GM12801 (cell line): Measurements from ENCODE around the gene FBRSL1.

ENCODE experiments used
- TF ChIP-seq, protein P1 (sequence below): IDR thresholded peaks from one replicate; pipeline ENCODE4 v1.5.1; 2011; ENCODE audit warnings: control low read depth; ENCODE audit not compliant: insufficient read length; ENCODE audit errors: extremely low read depth

FBRSL1 gene

DNA sequence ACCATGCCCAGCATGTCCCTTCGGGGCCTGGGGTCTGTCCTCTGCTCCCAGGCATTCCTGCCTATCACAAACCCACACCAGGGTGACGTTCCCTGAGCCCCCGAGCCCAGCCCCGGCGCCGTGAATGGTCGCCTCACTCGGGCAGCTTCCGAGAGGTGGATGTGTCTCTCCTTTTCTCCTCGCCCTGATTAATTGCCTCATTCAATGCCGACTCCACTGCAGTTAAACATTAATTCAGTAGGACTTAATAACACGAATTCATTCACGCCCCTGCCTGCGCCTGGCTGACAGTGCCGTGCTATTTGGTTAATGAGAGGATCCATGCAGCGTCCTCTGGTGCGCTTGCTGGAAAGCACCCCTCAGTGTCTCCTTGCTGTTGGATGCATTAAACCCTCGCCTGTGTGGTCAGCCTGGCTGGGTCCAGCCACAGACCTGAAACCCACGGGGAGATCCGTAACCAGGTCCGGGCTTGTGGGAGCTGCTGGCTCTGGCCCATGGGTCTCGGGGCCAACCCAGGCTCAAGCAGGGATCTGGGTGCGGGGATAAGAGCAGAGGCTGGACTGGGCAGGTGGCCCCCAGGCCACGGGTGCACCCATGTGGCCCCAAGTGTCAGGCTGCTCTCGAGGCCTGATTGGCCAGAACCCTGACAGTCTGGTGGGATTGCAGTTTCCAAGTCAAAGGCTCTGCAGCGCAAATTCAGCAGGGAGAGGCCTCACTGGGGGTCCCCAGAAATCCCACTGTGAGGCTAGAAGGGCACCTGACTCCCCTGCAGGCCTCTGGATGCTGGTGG, 55.4 kb downstream of the FBRSL1 start:
- TF ChIP-seq, protein P1, sequence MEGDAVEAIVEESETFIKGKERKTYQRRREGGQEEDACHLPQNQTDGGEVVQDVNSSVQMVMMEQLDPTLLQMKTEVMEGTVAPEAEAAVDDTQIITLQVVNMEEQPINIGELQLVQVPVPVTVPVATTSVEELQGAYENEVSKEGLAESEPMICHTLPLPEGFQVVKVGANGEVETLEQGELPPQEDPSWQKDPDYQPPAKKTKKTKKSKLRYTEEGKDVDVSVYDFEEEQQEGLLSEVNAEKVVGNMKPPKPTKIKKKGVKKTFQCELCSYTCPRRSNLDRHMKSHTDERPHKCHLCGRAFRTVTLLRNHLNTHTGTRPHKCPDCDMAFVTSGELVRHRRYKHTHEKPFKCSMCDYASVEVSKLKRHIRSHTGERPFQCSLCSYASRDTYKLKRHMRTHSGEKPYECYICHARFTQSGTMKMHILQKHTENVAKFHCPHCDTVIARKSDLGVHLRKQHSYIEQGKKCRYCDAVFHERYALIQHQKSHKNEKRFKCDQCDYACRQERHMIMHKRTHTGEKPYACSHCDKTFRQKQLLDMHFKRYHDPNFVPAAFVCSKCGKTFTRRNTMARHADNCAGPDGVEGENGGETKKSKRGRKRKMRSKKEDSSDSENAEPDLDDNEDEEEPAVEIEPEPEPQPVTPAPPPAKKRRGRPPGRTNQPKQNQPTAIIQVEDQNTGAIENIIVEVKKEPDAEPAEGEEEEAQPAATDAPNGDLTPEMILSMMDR, result no peak

GRCh38 chr12:132545955-132546354, 56.0 kb downstream of the FBRSL1 start:
- TF ChIP-seq, protein P1, result no peak

DNA sequence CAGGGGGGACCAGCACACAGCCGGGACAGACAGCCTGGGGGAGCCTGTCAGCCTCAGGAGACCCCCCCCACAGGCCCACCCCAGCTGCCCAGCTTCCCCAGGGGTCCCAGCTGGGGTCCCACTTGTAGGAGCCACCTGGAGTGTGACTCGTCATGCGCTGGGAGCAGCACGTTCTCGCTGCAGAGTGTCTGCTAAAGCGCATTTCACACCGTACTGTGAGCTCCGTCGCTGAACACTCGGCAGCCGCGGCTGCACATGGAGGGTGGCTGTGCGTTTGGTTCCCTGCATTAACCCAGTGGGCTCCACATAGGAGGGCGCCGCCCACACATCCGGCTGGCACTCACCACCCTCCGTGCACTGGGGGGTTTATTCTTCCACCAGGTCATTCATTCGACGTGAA, 56.7 kb downstream of the FBRSL1 start:
- TF ChIP-seq, protein P1, result no peak

DNA sequence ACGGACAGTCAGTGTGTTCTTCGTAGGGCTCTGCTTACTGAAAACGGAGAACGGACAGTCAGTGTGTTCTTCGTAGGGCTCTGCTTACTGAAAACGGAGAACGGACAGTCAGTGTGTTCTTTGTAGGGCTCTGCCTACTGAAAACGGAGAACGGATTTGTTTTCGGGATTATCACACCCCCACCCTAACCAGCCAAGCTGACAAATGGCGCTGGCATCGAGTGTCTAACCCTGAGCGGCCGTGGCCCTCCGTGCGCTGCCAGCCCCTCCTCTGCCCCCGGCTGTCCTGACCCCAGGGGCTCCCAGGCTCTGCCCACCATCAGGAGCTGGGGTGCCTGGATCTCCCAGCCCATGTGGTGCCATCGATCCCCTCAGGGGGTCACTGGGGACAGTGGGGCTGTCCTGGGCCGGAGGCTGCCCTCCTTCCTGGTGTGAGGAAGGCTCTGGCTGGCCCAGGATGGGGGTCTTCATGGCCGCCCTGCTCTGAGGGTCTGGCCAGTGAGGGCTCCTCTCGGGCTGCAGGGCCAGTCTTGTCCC, 57.3 kb downstream of the FBRSL1 start:
- TF ChIP-seq, protein P1, result no peak

GRCh38 chr12:132548430-132549058, 58.6 kb downstream of the FBRSL1 start:
- TF ChIP-seq, protein P1, result no peak

DNA sequence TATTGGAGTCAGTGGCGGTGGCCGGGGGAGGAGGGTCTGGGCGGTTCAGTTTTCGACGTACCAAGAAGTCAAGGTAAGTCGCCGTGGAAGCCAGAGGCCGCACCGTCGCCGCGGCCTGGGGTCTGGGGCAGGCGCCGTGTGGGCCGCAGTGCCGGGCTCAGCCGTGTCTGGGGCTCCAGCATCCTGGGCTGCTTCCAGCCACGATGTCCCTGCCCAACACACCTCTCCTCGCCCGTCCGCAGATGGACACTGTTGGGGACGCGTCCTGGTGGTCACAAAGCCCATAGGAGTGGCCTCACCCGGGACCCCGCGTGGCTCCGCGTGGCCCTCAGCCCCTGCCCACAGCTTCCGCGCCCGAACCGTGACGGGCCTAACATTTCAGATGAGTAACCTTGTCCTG, 59.1 kb downstream of the FBRSL1 start:
- TF ChIP-seq, protein P1, result no peak

DNA sequence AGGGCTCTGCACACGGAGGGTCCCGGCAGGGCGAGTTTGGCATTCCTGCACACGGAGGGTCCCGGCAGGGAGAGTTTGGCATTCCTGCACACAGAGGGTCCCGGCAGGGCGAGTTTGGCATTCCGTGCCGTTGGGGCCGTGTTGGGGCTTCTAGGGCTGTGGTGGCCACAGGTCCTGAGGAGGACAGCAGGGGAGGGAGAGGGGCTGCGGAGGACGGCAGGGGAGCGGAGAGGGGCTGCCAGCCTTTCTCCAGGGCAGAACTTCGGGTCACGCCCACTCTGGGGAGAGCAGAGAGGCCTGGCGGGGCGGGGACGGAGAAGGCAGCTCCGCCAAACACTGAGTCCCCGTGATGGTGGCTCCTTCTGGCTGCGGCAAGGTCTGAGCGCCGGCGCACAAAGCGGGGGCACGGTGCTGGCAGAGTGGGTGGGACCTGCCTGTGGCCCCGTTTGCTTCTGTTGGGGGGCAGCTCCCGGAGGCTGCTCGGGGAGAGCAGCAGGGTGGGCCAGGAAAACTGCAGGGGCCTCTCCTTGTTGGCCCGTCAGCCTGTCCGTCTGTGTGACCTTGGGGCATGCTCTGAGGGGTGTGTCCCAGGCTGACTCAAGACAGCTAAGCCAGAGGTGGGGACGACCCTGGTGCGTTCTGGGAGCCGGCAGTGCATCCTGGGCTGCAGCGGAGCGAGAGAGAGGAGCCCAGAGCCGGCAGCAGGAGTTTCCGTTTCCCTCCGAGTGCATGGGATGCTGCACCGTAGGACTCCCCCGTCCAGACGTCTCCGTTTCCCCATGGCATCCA, 60.3 kb downstream of the FBRSL1 start:
- TF ChIP-seq, protein P1, result no peak
